COR-L47 (cell line): ENCODE data around the gene TIMM23B.
"Not testable (repeated sequence)": the region's sequence is repeated elsewhere in the genome, so short reads cannot be mapped to it uniquely, and the experiment has no call there.

Source experiments
- DNase-seq: peaks from one replicate; lab custom pipeline; 2025; lab: John Stamatoyannopoulos, UW

TIMM23B gene

GRCh38 chr10:49941447-49942338 is at the start of gene TIMM23B, which contains the start of gene PARG:
Gene TIMM23B, plus strand, starts transcription at chr10:49942053. Its CDS starts 142 bp downstream, at chr10:49942195.
Gene PARG, minus strand, starts transcription at chr10:49942027. Its CDS starts 302 bp downstream, at chr10:49941725.
- DNase-seq: peak; percentile 31

GRCh38 chr10:49899999-49900398 is 41.9 kb upstream of the TIMM23B start:
- DNase-seq: not testable (repeated sequence)

GRCh38 chr10:49900406-49900805 is 41.4 kb upstream of the TIMM23B start:
- not testable (repeated sequence) for DNase-seq

- not testable (repeated sequence) for DNase-seq
These were observed 38.0 kb upstream of the TIMM23B start for GRCh38 chr10:49903829-49904228.

- DNase-seq: not testable (repeated sequence)
These were observed 33.4 kb upstream of the TIMM23B start for GRCh38 chr10:49908290-49909080.

GRCh38 chr10:49910295-49910694 is 31.6 kb upstream of the TIMM23B start:
- not testable (repeated sequence) for DNase-seq

- DNase-seq: not testable (repeated sequence)
These were observed 25.4 kb upstream of the TIMM23B start for GRCh38 chr10:49916451-49916850.

GRCh38 chr10:49917927-49918326 is 23.9 kb upstream of the TIMM23B start:
- DNase-seq: not testable (repeated sequence)

GRCh38 chr10:49922041-49922440 is 19.8 kb upstream of the TIMM23B start:
- DNase-seq: not testable (repeated sequence)

GRCh38 chr10:49923572-49923971 is 18.3 kb upstream of the TIMM23B start:
- not testable (repeated sequence) for DNase-seq

GRCh38 chr10:49931276-49931675 is 10.6 kb upstream of the TIMM23B start:
- not testable (repeated sequence) for DNase-seq

- DNase-seq: not testable (repeated sequence)
These were observed 9.7 kb upstream of the TIMM23B start for GRCh38 chr10:49931959-49932728.

GRCh38 chr10:49942339-49942705 is 469 bp downstream of the TIMM23B start:
- DNase-seq: not testable (repeated sequence)

GRCh38 chr10:49943607-49944006 is 1.8 kb downstream of the TIMM23B start:
- DNase-seq: not testable (repeated sequence)

- not testable (repeated sequence) for DNase-seq
These were observed 6.3 kb downstream of the TIMM23B start for GRCh38 chr10:49948142-49948541.

GRCh38 chr10:49948737-49949136 is 6.9 kb downstream of the TIMM23B start:
- DNase-seq: not testable (repeated sequence)

- not testable (repeated sequence) for DNase-seq
These were observed 10.2 kb downstream of the TIMM23B start for GRCh38 chr10:49952006-49952405.

- not testable (repeated sequence) for DNase-seq
These were observed 11.3 kb downstream of the TIMM23B start for GRCh38 chr10:49953122-49953521.

- DNase-seq: not testable (repeated sequence)
These were observed 28.5 kb downstream of the TIMM23B start for GRCh38 chr10:49970331-49970857.

GRCh38 chr10:49971466-49971865 is 29.6 kb downstream of the TIMM23B start:
- DNase-seq: not testable (repeated sequence)

GRCh38 chr10:49972094-49972493 is 30.2 kb downstream of the TIMM23B start:
- DNase-seq: not testable (repeated sequence)
